ENCODE data around the gene SPON1. TPM values are rescaled to one million over a fixed set of nuclear protein-coding genes. Genes with fewer than 3 reads are reported as not detected.
"Not testable (repeated sequence)": the region's sequence is repeated elsewhere in the genome, so short reads cannot be mapped to it uniquely, and the experiment has no call there.

The SPON1 gene
- total RNA-seq, 1 experiment from 2014 or later = 6.4 TPM

- TF ChIP-seq ZNF219 (CRISPR knock-in tag; IDR thresholded peaks at IDR 0.05; ENCODE audit: borderline replicate concordance) (no peak), ZNF232 (CRISPR knock-in tag; IDR thresholded peaks at IDR 0.05) (no peak), SP1 (CRISPR knock-in tag; conservative IDR thresholded peaks at IDR 0.05) (no peak), ZNF263 (CRISPR knock-in tag; IDR thresholded peaks at IDR 0.05; ENCODE audit: low read depth) (no peak), ZNF423 (CRISPR knock-in tag; IDR thresholded peaks at IDR 0.05) (no peak), USF1 (CRISPR knock-in tag; IDR thresholded peaks at IDR 0.05) (no peak), PRDM15 (CRISPR knock-in tag; IDR thresholded peaks at IDR 0.05) (no peak), RORB (CRISPR knock-in tag; IDR thresholded peaks at IDR 0.05) (no peak)
- TF ChIP-seq, protein P1, sequence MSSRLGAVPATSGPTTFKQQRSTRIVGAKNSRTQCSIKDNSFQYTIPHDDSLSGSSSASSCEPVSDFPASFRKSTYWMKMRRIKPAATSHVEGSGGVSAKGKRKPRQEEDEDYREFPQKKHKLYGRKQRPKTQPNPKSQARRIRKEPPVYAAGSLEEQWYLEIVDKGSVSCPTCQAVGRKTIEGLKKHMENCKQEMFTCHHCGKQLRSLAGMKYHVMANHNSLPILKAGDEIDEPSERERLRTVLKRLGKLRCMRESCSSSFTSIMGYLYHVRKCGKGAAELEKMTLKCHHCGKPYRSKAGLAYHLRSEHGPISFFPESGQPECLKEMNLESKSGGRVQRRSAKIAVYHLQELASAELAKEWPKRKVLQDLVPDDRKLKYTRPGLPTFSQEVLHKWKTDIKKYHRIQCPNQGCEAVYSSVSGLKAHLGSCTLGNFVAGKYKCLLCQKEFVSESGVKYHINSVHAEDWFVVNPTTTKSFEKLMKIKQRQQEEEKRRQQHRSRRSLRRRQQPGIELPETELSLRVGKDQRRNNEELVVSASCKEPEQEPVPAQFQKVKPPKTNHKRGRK (CRISPR knock-in tag; IDR thresholded peaks at IDR 0.05; ENCODE audit: borderline replicate concordance) = no peak
- TF ChIP-seq, protein P2, sequence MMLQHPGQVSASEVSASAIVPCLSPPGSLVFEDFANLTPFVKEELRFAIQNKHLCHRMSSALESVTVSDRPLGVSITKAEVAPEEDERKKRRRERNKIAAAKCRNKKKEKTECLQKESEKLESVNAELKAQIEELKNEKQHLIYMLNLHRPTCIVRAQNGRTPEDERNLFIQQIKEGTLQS (CRISPR knock-in tag; conservative IDR thresholded peaks at IDR 0.05) = no peak
- CTCF ChIA-PET = interaction anchor here (1.1 kb wide), 1 partner anchor 33 kb away, joined by 3 read pairs; no protein-coding TSS in a partner anchor
- Mint-ChIP-seq H3K36me3 (no peaks in the 10 kb centered on the region), H3K4me1 (peaks cover 38% of the 10 kb centered on the region), H3K27me3 (ENCODE audit: low read depth) (no peaks in the 10 kb centered on the region; the same call in 1 of the 2 replicates), H3K9me3 (peaks cover 4% of the 10 kb centered on the region; the same call in 1 of the 2 replicates), H3K27ac (no peak overlapping the region; the same call in 1 of the 2 replicates), H3K4me3 (no peak overlapping the region; the same call in 1 of the 2 replicates)
- POLR2A ChIA-PET = no interaction called here
- DNase-seq (ENCODE audit: low spot score) (no peak), ATAC-seq (peak; percentile 35)
Observed at GRCh38 chr11:13923716-13924650, 38.5 kb upstream of the SPON1 start.

- ATAC-seq = no peak
- TF ChIP-seq, protein P3, sequence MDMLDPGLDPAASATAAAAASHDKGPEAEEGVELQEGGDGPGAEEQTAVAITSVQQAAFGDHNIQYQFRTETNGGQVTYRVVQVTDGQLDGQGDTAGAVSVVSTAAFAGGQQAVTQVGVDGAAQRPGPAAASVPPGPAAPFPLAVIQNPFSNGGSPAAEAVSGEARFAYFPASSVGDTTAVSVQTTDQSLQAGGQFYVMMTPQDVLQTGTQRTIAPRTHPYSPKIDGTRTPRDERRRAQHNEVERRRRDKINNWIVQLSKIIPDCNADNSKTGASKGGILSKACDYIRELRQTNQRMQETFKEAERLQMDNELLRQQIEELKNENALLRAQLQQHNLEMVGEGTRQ (CRISPR knock-in tag; IDR thresholded peaks at IDR 0.05) = no peak
- TF ChIP-seq ZNF263 (CRISPR knock-in tag; IDR thresholded peaks at IDR 0.05; ENCODE audit: low read depth) (no peak), CREB1 (CRISPR knock-in tag; IDR thresholded peaks at IDR 0.05) (no peak), MXD4 (CRISPR knock-in tag; IDR thresholded peaks at IDR 0.05; ENCODE audit: borderline replicate concordance) (no peak), NFE2L1 (CRISPR knock-in tag; IDR thresholded peaks at IDR 0.05) (no peak), CTCF (IDR thresholded peaks at IDR 0.05) (no peak), ESRRA (CRISPR knock-in tag; IDR thresholded peaks at IDR 0.05; ENCODE audit: borderline replicate concordance) (no peak)
- TF ChIP-seq, protein P4, sequence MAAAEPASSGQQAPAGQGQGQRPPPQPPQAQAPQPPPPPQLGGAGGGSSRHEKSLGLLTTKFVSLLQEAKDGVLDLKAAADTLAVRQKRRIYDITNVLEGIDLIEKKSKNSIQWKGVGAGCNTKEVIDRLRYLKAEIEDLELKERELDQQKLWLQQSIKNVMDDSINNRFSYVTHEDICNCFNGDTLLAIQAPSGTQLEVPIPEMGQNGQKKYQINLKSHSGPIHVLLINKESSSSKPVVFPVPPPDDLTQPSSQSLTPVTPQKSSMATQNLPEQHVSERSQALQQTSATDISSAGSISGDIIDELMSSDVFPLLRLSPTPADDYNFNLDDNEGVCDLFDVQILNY (CRISPR knock-in tag; IDR thresholded peaks at IDR 0.05) = no peak
- TF ChIP-seq, protein P5, sequence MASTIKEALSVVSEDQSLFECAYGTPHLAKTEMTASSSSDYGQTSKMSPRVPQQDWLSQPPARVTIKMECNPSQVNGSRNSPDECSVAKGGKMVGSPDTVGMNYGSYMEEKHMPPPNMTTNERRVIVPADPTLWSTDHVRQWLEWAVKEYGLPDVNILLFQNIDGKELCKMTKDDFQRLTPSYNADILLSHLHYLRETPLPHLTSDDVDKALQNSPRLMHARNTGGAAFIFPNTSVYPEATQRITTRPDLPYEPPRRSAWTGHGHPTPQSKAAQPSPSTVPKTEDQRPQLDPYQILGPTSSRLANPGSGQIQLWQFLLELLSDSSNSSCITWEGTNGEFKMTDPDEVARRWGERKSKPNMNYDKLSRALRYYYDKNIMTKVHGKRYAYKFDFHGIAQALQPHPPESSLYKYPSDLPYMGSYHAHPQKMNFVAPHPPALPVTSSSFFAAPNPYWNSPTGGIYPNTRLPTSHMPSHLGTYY (CRISPR knock-in tag; IDR thresholded peaks at IDR 0.05) = no peak
- CTCF ChIA-PET = interaction anchor here (1.2 kb wide), 1 partner anchor 38 kb away, joined by 4 read pairs; the partner anchor contains the start of gene SPON1
- Mint-ChIP-seq H3K4me1 (peaks cover 41% of the 10 kb centered on the region), H3K27me3 (ENCODE audit: low read depth) (no peaks in the 10 kb centered on the region), H3K27ac (no peak overlapping the region; the same call in 1 of the 2 replicates), H3K4me3 (no peak overlapping the region), H3K36me3 (no peaks in the 10 kb centered on the region), H3K9me3 (peaks cover 4% of the 10 kb centered on the region; the same call in 1 of the 2 replicates)
- POLR2A ChIA-PET = interaction anchor here (0.5 kb wide), 1 partner anchor 250 kb away, joined by 5 read pairs; no protein-coding TSS in a partner anchor
- DNase-seq (ENCODE audit: low spot score) = no peak
Observed at GRCh38 chr11:13924801-13925327, 37.7 kb upstream of the SPON1 start.

DNA sequence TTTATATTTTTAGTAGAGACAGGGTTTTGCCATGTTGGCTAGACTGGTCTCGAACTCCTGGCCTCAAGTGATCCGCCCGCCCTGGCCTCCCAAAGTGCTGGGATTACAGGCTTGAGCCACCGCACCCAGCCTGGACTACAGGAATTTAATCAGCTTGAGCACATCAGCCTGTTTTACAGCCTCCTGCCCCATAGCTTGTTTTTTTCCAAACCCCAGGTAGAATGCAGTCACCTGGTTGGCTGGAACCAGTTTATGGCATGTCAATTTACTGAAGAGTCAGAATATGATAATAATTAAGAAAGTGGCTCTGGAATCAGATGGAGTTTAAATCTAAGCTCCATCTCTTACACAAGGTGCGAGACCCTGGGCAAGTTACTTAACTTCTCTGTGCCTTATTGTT lies 36.2 kb upstream of the SPON1 start:
- H3K4me3 Mint-ChIP-seq; CTCF ChIA-PET; H3K27me3 Mint-ChIP-seq (ENCODE audit: low read depth); DNase-seq (ENCODE audit: low spot score); H3K27ac Mint-ChIP-seq; H3K9me3 Mint-ChIP-seq; ATAC-seq; H3K36me3 Mint-ChIP-seq; POLR2A ChIA-PET: not testable (repeated sequence)
- H3K4me1 Mint-ChIP-seq = peaks cover 41% of the 10 kb centered on the region
